HT1080 (cell line): Measurements from ENCODE around the gene ABHD12. TPM values are rescaled to one million over a fixed set of nuclear protein-coding genes. Genes with fewer than 3 reads are reported as not detected.
"Not testable (repeated sequence)": the region's sequence is repeated elsewhere in the genome, so short reads cannot be mapped to it uniquely, and the experiment has no call there.

Source experiments
- DNase-seq: peaks from one replicate; pipeline ENCODE4 v3.0.0-alpha.2; 2015; ENCODE audit warnings: low read depth
- total RNA-seq: library from RNA; depleted of rRNA; stranded (reverse); fragments of >200 nt; shearing (Covaris generic); gene quantifications from 2 replicates; pipeline ENCODE4 v1.2.3, GENCODE V29; 2014

ABHD12 gene
- total RNA-seq, 1 experiment from 2014 or later, result 50.2 TPM

- no peak for DNase-seq
These were observed 35.5 kb downstream of the ABHD12 start for GRCh38 chr20:25355011-25355595.

DNA sequence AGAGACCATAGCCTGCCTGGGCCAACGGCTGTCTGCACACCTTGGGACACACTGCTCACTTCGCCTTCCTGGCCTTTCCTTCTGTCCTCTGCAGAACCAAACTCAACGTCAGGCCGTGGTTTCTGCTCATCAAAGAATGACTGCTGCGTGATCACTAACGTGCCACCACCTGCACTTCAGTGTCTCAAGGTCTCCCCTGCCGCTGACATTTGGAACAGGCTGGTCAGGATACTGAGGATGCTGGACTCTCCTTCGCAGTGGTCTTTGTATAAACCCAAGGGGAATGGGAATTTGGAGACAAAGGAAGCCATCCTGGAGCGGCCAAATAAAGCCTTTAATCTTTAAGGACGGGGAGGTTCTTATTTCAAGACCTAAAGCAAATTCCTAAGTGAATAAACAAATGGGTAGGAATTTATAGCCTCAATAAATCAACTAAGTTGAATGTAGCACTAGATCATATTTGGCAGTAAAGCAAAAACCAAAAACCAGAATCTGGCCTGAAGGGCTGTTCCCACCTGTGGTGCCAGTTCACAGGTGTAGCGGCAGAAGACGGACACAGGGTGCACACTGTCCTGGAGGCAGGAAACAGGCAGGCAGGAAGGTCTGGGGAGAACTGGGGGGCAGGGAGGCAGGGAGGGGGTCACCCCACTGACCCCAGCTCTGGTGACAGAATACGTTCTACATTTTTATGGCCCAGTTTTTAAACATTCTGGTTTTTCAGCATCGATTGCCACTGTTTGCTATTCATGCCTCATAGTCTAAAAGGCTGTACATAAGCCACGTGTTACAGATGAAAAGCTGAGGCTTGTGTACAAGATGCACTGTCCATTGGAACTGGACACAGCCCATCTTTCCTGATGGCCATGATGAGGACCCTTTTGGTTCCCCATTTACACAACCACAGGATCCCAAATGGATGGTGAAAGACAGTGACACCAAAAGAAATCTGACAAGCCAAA is 36.6 kb downstream of the ABHD12 start:
- DNase-seq, result no peak

GRCh38 chr20:25353353-25353746 is 37.3 kb downstream of the ABHD12 start:
- no peak for DNase-seq

GRCh38 chr20:25352746-25353145 is 37.9 kb downstream of the ABHD12 start:
- no peak for DNase-seq

GRCh38 chr20:25351024-25351360 is 39.6 kb downstream of the ABHD12 start:
- no peak for DNase-seq

GRCh38 chr20:25346349-25346748 is 44.3 kb downstream of the ABHD12 start:
- no peak for DNase-seq

DNA sequence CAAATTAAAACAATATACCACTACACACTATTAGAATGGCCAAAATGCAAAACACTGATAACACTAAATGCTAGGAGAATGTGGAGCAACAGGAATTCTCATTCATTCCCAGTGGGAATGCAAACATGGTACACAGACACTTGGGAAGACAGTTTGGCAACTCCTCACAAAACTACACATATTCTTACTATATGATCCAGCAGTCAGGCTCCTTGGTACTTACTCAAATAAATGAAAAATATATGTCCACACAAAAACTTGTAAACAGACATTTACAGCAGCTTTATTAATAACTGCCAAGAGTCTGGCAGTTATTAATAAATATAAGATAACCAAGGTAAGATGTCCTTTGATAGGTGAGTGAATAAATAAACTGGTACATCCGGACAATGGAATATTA is 44.9 kb downstream of the ABHD12 start:
- no peak for DNase-seq

- no peak for DNase-seq
These were observed 46.0 kb downstream of the ABHD12 start for GRCh38 chr20:25344634-25345033.

- DNase-seq, result no peak
These were observed 48.6 kb downstream of the ABHD12 start for GRCh38 chr20:25341716-25342680.

DNA sequence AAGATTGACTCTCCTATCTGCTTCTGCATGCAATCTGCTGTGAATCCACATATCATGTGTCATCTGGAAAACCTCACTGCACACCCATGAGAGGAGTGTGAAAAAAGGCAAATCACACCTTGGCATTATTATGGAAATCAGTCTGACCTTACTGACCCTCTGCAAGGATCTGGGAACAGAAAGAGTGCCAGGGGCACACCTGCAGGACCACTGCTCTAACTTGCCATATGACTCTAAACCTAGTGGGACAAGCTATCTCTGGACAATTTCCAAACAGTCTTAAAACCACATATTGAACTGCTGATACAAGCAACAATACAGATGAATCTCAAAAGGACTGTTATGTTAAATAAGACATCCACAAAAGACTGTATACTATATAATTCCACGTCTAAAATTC is 50.3 kb downstream of the ABHD12 start:
- DNase-seq, result no peak

DNA sequence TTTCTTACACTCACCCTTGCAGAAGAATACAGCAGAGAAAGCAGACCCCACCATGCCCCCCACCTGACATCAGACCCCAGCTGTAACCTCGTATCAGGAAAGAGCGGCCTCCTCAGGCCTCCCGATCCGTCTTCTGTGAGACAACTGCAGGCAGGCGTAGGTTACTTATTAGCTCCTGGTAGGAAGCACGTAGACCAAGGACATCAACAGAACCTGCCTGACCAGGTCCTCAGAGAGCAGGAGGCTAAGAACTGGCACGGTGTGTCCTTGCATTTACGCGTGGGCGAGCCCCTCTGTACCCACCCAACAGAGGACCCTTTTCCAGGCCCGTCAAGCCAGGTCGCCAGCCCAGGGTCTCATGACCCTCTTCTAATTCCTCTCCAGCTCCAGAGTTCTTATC is 51.0 kb downstream of the ABHD12 start:
- DNase-seq, result no peak

- no peak for DNase-seq
These were observed 52.3 kb downstream of the ABHD12 start for GRCh38 chr20:25338112-25339023.

DNA sequence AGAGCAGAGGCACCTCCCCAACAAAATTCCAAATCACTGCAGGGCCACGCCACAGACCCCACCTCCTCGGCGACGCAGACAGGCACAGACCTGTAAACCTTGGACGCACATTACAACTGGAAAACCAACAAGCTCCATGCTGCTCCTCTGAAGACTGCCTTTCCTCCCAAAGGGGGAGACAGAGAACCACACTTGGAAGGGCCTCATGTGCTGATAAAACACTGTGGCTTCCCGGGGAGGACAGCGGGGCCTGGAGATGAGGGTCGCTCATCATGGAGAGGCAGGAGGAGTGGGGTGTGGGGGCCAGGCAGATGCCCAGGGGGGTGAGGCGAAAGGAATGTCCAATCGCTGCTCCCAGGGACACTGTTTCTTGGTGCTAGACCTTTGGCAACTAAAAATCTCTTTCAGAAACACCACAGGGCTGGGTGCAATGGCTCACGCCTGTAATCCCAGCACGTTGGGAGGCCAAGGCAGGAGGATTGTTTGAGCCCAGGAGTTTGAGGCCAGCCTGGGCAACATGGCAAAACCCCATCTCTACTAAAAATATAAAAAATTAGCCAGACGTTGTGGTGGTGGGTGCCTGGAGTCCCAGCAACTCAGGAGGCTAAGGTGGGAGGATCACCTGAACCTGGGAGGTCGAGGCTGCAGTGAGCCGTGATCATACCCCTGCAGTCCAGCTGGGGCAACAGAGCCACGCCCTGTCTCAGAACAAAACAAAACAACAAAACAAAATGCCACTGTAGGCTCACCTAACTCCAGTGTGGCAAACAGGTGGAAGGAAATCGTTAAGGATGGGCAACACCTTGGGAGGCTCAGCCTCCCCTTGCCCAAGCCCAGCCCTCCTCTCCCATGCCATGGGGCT is 53.8 kb downstream of the ABHD12 start:
- no peak for DNase-seq

DNA sequence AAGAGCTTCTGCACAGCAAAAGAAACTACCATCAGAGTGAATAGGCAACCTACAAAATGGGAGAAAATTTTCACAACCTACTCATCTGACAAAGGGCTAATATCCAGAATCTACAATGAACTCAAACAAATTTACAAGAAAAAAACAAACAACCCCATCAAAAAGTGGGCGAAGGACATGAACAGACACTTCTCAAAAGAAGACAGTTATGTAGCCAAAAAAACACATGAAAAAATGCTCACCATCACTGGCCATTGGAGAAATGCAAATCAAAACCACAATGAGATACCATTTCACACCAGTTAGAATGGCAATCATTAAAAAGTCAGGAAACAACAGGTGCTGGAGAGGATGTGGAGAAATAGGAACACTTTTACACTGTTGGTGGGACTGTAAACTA is 55.7 kb downstream of the ABHD12 start:
- DNase-seq, result not testable (repeated sequence)

- no peak for DNase-seq
These were observed 61.6 kb downstream of the ABHD12 start for GRCh38 chr20:25328954-25329498.

GRCh38 chr20:25327521-25328235 is 63.0 kb downstream of the ABHD12 start:
- DNase-seq, result no peak

DNA sequence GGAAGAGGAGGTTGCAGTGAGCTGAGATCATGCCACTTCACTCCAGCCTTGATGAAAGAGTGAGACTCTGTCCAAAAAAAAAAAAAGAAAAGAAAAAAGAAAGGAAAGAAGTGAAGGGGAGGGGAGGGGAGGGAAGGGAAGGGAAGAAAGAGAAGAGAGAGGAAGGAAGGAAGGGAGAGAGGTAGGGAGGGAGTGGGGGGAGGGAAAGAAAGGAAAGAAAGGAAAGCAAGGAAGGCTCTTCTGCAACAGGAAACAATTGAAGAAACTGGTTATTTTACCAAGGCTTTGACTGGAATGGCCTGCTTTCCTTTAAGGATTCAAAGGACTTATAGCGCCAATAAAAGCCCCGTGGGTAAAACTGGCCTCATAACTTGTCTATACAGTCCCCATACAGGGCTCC is 64.6 kb downstream of the ABHD12 start:
- DNase-seq, result no peak

GRCh38 chr20:25325073-25325472 is 65.6 kb downstream of the ABHD12 start:
- DNase-seq, result no peak

DNA sequence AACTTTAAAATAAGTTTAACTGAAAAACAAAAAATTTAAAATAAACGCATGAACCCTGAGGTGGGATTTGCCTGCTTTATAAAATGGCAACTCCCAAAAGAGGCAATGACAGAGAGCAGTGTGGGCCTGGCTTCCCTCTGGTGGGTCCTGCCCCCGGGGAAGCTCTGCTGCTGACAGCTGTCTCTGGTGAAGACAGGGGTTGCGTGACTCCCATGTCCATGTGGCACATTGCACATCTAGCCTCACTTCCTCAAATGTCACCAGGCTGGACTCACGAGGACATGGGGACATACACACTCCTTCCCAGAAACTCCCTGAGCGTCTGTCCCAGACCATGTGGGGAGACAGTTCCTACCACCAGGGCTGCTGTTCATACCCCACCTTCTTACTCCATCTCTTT is 66.2 kb downstream of the ABHD12 start:
- DNase-seq, result no peak
